Astrocyte (in vitro differentiated cells and primary cell): ENCODE results near the gene ECT2.
"Not testable (repeated sequence)": the region's sequence is repeated elsewhere in the genome, so short reads cannot be mapped to it uniquely, and the experiment has no call there.

Experiments
- CTCF ChIP-seq: IDR thresholded peaks from 2 replicates; pipeline ENCODE4 v1.5.1; 2011; ENCODE audit warnings: low read depth, mild to moderate bottlenecking, inconsistent platforms, low read length, moderate library complexity; ENCODE audit not compliant: insufficient read depth
- EZH2 ChIP-seq: IDR thresholded peaks from 2 replicates; pipeline ENCODE4 v1.6.1; 2012; ENCODE audit warnings: mild to moderate bottlenecking, low read length, inconsistent platforms; ENCODE audit not compliant: insufficient read depth

- TF ChIP-seq CTCF, EZH2: not testable (repeated sequence)
These were observed 76.7 kb downstream of the ECT2 start for GRCh38 chr3:172827231-172827630.
